GM18907 (cell line): ENCODE results near the gene TRMT61B.

Experiments
- ATAC-seq: cut with Tn5 transposase; IDR thresholded peaks from one replicate; pipeline ENCODE4 v1.9.1; 2021; ENCODE audit warnings: mild to moderate bottlenecking, moderate library complexity; ENCODE audit not compliant: unreplicated experiment

The TRMT61B gene

DNA sequence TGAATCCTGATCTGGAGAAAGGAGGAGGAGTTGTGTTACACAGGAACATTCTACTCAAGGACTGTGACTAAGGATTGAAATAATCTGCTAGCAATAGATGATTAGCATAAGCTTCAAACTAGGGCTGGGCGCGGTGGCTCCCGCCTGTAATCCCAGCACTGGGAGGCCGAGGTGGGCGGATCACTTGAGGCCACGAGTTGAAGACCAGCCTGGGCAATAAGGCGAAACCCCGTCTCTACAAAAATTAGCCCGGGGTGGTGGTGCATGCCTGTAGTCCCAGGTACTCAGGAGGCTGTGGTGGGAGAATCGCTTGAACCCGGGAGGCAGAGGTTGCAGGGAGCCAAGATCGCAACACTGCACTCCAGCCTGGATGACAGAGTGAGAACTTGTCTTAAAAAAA lies 1.5 kb downstream of the TRMT61B start:
- no peak for ATAC-seq

DNA sequence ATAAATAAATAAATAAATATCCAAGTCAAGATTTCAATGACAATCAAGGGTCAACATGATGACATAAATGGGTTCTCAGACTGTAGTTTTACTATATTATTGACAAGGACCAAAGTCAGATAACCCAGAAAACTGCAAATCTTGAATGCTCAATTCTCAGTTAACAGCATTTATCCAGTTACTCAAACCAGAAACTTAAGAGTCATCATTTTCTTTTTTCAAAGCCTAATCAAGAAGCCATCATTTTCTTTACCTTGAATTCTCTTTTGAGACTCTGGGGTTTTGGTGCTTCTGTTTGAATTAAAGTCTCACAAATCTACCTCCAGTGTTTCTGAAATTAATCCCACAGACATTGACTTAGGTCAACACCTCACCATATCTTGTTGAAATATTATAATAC lies 14.1 kb downstream of the TRMT61B start:
- no peak for ATAC-seq

DNA sequence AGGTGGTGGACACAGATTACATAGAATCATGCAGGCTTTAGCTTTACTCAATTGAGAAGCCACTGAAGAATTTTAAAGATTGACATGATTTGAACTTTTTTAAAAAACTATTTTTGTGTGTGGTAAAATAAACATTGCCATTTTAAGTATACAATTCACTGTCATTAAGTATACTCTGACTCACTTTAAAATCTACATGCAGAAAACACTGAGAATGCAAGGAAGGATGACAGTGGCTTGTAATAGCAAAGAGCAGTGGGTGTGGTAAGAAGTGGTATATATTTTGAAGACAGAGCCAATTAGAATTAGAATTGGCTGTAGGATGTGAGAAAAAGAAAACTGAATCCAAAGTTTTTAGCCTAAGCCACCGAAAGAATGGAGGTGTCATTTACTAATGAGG lies 14.9 kb downstream of the TRMT61B start:
- ATAC-seq: no peak

DNA sequence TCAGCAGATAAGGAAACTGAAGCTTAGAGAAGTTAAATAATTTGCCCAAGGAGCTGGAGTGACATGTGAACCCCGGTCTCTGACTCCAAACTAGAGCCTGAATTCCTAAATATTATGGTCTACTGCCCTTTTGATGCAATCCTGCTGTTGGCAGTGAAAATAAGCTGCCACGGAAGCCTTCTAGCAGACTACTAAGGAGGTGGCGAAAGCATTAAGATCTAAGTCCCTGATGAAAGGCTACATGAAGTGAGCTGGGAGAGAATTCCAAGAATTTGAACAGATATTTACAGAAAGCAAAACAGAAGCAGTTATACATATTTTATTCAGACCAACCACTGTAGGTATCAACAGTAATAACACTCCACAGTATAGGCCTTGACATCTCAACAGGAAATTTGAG lies 28.1 kb downstream of the TRMT61B start:
- ATAC-seq: no peak

DNA sequence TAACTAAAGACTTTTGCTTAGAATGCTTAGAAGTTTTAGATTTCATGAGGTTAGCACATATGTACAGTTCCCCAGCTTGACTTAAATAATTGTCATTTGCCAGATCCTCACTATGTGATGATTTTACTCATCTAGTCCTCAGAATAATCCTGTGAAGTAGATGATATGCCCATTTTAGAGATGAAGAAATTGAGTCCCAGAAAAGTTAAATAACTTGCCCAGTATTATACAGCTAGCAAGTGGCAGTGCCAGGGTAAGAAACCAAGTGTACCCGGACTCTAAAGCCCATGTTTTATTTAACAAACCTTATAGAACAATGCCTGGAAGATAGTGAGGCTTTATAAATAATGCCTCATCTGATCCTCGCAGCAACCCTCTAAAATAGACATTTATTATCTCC lies 31.1 kb downstream of the TRMT61B start:
- no peak for ATAC-seq

DNA sequence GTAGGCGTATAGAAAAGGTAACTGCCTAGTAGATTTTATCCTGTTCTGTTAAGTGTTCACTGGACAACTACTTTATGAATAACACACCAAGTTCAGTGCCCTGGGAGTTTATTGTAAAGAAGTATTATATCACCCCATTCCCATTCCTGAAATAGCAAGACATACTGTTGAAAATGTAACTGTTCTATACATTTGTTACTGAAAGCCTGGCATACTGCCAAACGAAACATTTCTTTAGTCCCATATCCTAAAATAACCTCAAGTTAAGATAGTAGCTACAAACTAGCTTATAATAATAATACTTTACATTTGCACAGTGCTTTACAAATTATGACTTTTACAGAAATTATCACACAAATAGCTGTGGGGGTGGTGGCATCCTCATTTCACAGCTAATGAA lies 34.3 kb downstream of the TRMT61B start:
- ATAC-seq: no peak

DNA sequence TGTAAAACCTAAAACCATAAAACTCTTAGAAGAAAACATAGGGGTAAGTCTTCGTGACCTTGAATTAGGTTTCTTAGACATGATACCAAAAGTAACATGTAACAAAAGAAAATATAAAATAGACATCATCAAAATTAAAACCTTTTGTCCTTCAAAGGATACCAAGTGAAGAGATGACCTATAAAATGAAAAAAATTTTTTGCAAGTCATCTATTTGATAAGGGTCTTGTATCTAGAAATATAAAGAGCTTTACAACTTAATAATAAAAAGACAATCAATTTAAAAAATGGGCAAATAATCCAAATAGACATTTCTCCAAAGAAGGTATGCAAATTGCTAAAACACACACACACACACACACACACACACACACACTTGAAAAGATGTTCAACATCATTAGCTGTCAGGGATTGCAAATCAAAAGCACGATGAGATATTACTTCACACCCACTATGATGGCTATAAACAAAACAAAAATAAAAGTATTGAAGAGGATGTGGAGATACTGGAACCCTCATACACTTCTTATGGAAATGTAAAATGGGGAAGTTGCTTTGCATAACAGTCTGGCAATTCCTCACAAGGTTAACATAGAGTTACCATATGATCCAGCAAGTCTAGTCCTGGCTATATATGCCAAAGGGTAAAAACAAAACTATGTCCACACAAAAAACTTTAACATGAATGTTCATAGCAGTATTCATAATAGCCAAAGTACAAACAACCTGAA lies 36.2 kb downstream of the TRMT61B start:
- ATAC-seq: no peak

DNA sequence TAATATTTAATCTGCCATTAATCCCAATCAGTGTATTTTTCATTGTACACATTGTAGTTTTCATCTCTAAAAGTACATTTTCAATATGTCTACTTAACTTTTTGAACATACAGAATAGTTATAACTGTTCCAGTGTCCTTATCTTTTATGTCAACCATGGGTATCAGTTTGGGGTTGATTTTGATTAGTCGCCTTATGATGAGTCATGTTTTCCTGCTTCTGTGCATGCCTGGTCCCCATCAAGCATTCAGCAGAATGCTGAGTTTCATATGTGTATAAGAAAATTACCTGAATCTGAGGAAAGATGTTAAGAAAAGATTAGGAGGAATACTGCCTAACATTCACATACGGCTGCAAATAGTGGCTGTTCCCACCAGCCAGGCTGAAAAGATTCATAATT lies 41.7 kb downstream of the TRMT61B start:
- no peak for ATAC-seq

DNA sequence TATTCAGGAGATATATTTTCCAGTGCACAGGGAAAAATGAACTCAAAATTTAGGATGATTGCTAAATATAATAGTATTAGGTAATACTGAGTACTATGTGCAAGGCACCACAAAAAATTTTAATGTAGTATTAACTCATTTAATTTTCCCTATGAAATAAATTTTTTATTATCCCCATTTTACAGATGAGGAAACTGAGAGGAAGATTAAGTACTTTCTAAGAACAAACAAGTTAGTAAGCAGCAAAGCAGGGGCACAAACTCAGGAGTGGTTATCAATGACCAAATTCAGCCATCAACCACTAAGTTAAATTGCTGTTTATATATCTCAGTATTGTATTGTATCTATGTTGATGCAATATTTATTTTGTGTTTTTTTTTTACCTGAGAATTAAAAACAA lies 45.2 kb downstream of the TRMT61B start:
- no peak for ATAC-seq

DNA sequence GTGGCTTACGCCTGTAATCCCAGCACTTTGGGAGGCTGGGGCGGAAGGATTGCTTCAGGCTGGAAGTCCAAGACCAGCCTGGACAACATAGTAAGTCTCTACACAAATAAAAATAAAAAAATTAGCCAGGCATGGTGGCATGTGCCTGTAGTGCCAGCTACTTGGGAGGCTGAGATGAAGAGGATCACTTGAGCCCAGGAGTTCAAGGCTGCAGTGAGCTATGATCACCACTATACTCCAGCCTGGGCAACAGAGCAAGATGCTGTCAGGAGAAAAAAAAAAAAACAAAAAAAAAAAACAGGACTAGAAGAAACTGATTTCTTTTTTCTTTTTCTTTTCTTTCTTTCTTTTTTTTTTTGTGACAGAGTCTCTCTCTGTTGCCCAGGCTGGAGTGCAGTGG lies 45.9 kb downstream of the TRMT61B start:
- ATAC-seq: no peak

DNA sequence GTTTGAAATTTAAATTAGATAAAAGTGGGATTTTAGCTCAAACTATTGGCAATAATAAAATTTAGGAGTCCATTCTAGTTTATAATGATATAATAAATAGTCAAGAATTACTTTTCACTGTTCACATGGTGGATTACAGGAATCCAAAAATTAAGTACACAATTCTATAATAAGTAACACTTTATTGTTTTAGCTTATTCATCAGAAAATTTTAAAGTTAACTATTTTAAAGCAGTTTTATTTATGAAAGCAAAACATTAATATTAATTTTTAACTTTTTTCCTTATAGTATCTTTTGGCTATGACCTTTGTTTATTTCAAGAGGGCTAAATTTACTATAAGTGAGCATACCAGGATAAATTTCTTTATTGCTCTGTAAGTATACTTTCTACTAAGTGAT lies 48.1 kb downstream of the TRMT61B start:
- ATAC-seq: no peak

DNA sequence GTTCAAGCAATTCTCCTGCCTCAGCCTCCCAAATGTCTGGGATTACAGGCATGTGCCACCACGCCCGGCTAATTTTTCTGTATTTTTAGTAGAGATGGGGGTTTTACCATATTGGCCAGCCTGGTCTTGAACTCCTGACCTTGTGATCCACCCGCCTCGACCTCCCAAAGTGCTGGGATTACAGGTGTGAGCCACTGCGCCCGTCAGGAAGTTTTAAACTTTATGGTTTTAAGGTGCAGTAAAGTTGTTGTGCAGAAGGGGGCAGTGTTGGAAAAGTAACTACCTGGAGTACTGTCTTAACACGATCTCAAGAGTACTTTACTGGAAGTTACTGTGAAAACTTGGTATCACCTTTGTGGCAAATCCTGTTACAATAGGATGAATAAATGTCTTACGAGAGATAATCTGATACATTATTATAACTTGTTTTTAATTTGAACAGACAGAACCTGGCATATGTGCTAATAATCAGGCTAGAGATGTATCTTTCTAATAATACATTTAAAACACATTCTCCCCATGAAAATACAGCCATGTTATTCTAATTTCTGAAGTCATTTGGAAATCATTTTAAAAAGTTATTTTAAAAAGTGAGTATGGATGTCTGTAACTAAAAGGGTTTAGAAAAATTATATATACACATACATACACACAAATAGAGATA lies 48.7 kb downstream of the TRMT61B start:
- ATAC-seq: no peak

DNA sequence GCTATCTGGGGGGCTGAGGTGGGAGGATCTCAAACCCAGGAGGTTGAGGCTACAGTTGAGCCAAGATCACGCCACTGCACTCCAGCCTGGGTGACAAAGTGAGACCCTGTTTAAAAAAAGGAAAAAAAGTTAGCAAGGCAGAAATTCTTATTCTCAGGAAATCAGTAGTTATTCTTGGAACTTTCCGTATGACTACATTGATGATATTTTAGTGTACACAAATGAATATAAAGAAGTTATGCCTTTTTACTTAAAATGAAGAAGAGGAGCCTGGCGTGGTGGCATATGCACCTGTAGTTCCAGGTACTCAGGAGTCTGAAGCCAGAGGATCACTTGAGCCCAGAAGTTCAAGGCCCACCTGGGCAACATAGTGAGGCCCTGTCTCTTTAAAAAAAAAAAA lies 52.1 kb downstream of the TRMT61B start:
- ATAC-seq: no peak

DNA sequence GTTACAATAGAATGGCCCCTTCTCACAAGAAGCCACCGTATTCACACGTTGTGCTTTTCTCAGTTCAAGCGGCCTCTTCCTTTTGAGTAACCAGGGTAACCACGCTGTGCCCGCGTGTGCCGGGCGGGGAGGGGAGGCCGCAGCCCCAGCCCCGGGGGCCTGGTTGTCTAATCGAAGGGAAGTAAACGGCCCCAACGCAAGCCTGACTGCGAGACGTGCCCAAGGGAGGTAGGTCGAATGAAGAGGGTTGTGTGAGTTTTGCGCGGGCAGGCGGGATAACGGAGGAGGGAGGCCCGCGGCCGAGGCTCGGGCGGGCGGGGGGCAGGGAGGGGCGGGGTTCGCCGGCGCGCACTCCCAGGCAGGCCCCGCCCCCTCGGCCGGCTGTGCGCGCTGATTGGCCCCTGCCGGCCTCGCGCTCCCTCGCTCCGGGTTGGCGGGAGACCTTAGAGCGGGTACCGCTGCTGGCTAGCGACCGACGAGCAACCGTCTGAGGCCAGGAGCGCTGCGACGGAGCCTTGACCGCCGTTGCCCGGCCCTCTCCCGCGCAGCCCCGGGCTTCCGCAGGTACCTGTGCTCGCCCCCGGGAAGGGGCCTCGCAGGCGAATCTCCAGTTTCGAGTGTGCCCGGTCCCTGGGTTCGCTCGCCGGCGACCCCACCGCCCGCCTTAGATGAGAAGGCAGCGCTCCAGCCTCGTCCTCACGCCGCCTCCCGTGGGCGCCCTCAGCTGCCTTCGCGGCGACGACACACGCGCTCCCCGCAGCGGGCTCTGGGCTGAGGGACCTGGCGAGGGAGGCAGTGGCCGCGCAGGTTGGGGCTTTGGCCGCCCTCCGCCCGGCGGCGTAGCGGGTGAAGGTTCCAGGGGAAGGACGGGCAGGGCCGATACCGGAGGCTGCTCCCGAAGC lies 59.5 kb downstream of the TRMT61B start, which contains the start of gene SPDYA:
Gene SPDYA (plus strand): TSS at position 451 of the 902 bp plus-strand sequence. CDS start 5,181 bp downstream, outside the sequence.
- peak; percentile 84 for ATAC-seq

DNA sequence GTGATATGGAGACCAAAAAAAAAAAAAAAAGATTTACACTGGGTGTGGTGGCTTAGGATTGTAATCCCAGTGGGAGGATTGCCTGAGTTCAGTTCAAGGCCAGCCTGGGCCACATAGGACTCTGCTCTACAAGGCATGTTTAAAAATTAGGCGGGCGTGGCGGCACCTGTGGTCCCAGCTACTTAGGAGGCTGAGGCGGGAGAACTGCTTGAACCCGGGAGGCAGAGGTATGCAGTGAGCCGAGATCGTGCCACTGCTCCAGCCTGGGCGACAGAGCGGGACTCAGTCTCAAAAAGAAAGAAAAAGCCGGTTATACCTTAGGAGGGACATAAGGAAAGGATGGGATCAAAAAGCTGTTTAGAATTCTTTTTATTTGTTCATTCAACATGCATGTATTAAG lies 60.2 kb downstream of the TRMT61B start:
- ATAC-seq: no peak

DNA sequence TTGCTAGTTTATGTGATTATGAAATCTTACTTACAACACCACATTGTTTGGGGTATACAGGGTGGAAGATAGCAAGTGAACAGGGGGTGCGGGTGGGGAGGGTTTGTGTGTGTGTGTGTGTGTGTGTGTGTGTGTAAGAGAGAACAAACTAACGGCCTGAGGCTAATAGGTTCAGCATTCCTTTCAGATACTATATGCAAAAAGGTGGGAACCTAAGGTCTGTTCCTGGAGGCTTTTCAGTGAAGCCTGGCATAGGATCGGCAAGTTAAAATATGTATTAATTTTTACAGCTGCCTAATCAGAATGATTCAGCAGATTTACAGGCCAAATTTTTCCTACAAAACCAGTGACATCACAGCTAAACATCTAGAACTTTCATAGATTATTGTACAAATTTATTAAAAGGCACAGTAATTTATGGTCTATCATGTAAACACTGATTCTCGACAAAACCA lies 67.1 kb downstream of the TRMT61B start:
- no peak for ATAC-seq

DNA sequence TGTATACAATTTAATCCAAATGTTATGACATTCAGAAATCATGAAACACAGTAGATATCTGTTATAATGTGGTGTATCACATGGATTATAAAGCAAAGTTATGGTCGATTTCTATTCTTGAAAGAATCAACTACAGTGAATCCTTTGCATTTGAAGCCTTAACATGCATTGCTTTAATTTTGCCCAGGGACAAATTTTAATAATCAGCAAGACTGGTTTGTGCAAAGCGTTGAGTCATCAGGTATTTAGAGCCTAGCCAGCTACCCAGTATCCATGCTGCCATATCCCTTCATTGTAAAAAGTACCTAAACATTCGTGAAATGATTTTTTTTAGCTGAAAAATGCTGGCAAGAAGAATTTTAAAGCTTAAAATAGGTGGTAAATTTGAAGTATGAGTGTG lies 68.4 kb downstream of the TRMT61B start:
- no peak for ATAC-seq
